ENCODE measurements around the gene RPL27. TPM values are rescaled to one million over a fixed set of nuclear protein-coding genes. Genes with fewer than 3 reads are reported as not detected.
"Not testable (repeated sequence)": the region's sequence is repeated elsewhere in the genome, so short reads cannot be mapped to it uniquely, and the experiment has no call there.

RPL27 gene
- total RNA-seq, 1 donor from 2014 or later: 1,148 TPM

DNA sequence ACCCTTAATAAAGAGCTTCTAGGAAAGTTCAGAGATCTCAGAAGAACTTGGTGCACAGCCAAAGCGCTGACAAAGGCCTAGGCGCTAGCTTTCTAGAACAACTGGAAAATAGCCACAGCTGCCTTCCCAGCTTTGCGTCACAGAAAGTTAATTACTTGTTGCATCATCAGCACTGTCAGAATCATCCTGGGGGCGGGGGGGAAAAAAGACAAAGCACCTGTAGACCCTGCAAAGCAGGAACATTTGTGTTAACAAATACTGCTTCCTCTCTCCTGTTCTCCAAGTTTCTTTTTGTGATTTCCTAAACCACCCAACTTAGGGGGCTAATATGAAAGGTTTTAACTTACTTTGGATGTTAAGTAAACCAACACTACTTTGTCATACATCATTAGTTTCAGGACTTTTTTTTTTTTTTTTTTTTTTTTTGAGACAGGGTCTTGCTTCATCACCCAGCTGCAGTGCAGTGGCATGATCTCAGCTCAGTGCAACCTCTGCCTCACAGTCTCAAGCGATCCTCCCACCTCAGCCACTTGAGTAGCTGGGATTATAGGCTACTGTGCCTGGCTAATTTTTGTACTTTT, 29.1 kb upstream of the RPL27 start:
- Mint-ChIP-seq H3K4me1 (ENCODE audit: unreplicated experiment) (peaks cover 5% of the 10 kb centered on the region), H3K9me3 (no peaks in the 10 kb centered on the region), H3K36me3 (peaks cover 5% of the 10 kb centered on the region), H3K4me3 (no peak overlapping the region), H3K27me3 (no peaks in the 10 kb centered on the region), H3K27ac (peak overlapping the region; percentile 21)
- DNase-seq (ENCODE audit: extremely low spot score, unreplicated experiment): no peak
- TF ChIP-seq, protein P1, sequence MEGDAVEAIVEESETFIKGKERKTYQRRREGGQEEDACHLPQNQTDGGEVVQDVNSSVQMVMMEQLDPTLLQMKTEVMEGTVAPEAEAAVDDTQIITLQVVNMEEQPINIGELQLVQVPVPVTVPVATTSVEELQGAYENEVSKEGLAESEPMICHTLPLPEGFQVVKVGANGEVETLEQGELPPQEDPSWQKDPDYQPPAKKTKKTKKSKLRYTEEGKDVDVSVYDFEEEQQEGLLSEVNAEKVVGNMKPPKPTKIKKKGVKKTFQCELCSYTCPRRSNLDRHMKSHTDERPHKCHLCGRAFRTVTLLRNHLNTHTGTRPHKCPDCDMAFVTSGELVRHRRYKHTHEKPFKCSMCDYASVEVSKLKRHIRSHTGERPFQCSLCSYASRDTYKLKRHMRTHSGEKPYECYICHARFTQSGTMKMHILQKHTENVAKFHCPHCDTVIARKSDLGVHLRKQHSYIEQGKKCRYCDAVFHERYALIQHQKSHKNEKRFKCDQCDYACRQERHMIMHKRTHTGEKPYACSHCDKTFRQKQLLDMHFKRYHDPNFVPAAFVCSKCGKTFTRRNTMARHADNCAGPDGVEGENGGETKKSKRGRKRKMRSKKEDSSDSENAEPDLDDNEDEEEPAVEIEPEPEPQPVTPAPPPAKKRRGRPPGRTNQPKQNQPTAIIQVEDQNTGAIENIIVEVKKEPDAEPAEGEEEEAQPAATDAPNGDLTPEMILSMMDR (conservative IDR thresholded peaks at IDR 0.05): no peak

DNA sequence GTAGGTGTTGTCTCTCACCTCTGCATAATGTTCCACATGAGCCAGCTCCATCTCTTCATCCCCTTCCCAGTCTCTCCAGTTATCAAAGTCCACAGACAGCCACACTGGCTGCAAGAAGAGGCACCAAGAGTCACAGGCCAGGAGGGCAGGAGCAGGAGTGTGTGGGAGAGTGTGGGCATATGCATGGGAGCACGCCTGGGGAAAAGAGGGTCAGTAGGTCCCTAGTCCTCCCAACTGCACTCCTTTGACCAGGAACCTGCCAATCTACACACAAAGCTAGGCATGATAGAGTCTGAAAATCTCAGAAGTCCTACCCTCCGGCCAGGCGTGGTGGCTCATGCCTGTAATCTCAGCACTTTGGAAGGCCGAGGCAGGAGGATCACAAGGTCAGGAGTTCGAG, 26.6 kb upstream of the RPL27 start:
- Mint-ChIP-seq H3K27me3 (no peaks in the 10 kb centered on the region), H3K4me3 (no peak overlapping the region), H3K4me1 (ENCODE audit: unreplicated experiment) (no peaks in the 10 kb centered on the region), H3K9me3 (no peaks in the 10 kb centered on the region), H3K27ac (no peak overlapping the region), H3K36me3 (no peaks in the 10 kb centered on the region)
- no peak for DNase-seq (ENCODE audit: extremely low spot score, unreplicated experiment)
- TF ChIP-seq, protein P1 (conservative IDR thresholded peaks at IDR 0.05): no peak

DNA sequence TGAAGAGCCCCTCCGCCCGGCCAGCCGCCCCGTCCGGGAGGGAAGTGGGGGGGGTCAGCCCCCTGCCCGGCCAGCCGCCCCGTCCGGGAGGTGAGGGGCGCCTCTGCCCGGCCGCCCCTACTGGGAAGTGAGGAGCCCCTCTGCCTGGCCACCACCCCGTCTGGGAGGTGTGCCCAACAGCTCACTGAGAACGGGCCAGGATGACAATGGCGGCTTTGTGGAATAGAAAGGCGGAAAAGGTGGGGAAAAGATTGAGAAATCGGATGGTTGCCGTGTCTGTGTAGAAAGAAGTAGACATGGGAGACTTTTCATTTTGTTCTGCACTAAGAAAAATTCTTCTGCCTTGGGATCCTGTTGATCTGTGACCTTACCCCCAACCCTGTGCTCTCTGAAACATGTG, 24.9 kb upstream of the RPL27 start:
- DNase-seq (ENCODE audit: extremely low spot score, unreplicated experiment); H3K27ac Mint-ChIP-seq; H3K4me3 Mint-ChIP-seq; H3K36me3 Mint-ChIP-seq; H3K4me1 Mint-ChIP-seq (ENCODE audit: unreplicated experiment); H3K9me3 Mint-ChIP-seq; H3K27me3 Mint-ChIP-seq: not testable (repeated sequence)

DNA sequence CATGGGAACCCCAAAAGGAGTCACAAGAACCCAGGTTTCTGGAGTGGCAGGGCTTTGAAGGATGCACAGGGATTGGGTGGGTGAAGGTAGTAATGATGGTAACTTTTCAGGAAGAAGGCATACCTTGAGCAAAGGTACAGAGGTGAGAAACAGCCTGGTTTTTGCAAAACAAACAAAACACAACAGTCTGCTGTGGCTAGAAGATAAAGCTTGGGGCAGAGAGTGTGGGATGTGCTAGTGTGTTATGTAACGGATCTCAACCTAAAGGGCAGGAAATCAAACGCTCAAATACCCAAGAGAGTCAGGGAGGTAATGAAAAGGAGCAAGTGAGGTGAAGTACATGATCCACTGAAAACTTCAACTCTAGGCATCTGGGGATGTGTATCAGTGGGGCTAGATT, 23.0 kb upstream of the RPL27 start:
- Mint-ChIP-seq H3K27me3 (no peaks in the 10 kb centered on the region), H3K4me3 (no peak overlapping the region), H3K27ac (peak overlapping the region; percentile 10), H3K36me3 (no peaks in the 10 kb centered on the region), H3K4me1 (ENCODE audit: unreplicated experiment) (peaks cover 4% of the 10 kb centered on the region), H3K9me3 (no peaks in the 10 kb centered on the region)
- DNase-seq (ENCODE audit: extremely low spot score, unreplicated experiment): no peak
- TF ChIP-seq, protein P1 (conservative IDR thresholded peaks at IDR 0.05): no peak

DNA sequence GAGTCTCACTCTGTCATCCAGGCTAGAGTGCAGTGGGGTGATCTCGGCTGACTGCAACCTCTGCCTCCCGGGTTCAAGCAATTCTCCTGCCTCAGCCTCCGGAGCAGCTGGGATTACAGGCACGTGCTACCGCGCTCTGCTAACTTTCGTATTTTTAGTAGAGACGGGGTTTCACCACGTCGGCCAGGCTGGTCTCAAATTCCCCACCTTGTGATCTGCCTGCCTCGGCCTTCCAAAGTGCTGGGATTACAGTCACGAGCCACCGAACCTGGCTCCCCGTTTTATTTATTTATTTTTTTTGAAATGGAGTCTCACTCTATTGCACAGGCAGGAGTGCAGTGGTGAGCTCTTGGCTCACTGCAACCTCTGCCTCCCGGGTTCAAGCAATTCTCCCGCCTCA, 22.5 kb upstream of the RPL27 start:
- not testable (repeated sequence) for H3K27me3 Mint-ChIP-seq; H3K4me3 Mint-ChIP-seq; H3K36me3 Mint-ChIP-seq; H3K4me1 Mint-ChIP-seq (ENCODE audit: unreplicated experiment); DNase-seq (ENCODE audit: extremely low spot score, unreplicated experiment); H3K27ac Mint-ChIP-seq; H3K9me3 Mint-ChIP-seq

DNA sequence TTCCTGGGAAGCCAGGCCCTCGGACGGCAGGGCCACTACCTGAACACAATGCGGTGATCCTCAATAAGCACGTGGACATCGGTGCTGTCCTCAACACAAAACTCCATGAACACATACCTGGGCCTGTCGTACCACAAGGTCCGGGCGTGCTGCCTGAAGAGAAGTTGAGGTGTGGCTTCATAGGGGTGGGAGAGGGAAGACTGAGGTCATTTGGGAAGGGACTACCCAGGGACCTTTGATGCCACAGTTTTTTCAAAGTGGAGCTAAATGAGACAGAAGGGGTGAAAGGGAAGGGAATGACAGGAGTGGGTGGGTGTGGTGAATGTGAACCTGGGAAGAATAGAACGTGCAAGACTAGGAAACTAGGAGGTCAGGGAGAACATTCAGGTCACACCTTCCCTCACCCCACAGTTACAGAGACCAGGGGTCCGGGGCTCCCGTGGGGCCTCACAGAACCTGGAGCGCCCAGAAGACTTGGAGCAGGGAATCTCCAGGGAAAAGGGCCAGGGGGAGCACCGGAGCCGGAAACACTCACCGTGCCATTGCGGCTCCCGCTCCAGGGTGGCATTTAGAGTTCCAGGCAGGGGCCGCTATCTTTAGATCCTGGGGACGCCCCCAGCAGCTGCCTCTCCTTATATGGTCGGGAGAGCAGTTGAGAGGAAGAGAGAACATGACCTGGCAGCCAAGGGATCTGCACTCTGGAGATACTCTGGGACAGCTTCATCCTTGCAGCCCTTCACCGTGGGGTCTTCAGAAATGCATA, 18.5 kb upstream of the RPL27 start, which contains the start of gene PTGES3L:
Gene PTGES3L, minus strand, starts transcription at position 570 of the 763 bp plus-strand sequence. Its CDS starts 27 bp downstream, at position 543.
- Mint-ChIP-seq H3K4me1 (ENCODE audit: unreplicated experiment) (peaks cover 13% of the 10 kb centered on the region), H3K27me3 (no peaks in the 10 kb centered on the region), H3K36me3 (peaks cover 5% of the 10 kb centered on the region), H3K4me3 (peak within 1 kb of the TSS; percentile 99), H3K9me3 (no peaks in the 10 kb centered on the region), H3K27ac (peak within 1 kb of the TSS; percentile 98)
- no peak for DNase-seq (ENCODE audit: extremely low spot score, unreplicated experiment)
- TF ChIP-seq, protein P1 (conservative IDR thresholded peaks at IDR 0.05): no peak

Measured in type B pancreatic cell (in vitro differentiated cells).